ENCODE measurements around the gene LAYN.

LAYN gene

DNA sequence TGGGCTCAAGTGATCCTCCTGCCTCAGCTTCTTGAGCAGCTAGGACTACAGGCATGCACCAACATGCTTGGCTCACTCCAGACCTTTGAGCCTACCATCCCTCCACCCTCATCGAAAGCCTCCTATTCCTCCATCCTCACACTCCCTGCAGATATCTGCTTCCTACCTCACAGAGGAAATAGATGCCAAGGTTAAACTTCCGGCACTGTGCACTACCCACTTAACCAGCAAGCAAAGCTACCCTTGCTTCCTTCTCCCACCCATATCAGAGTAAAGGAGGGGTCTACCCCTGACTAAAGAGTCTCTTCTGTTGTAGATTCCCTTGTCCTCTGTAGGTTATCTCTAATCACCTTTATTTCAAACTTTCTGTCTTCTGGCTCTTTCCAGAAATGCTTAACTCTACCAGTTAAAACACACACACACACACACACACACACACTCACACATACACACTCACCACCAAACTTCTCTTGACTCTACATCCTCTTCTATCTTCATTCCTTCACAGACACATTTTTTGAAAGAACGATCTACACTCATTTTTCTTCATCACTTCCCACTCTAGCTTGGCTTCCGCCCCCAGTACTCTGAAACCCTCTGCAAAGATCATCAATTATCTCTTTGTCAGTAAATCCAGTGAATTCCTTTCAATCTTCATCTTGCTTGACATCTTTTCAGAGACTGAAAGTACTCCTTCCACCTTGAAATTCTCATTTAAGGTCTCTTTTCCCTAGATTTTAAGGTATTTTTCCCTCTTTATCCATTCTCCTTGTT is 50.9 kb downstream of the LAYN start:
- H3K27me3 ChIP-seq (ENCODE audit: insufficient read depth, low read depth) = no peaks in the 10 kb centered on the region
- no peak for TF ChIP-seq CTCF (conservative IDR thresholded peaks at IDR 0.05; ENCODE audit: low read depth, low read length)
- no peak overlapping the region for H3K4me3 ChIP-seq (IDR thresholded peaks at IDR 0.05; ENCODE audit: insufficient read depth, low read depth, low read length)
- no peak overlapping the region for H3K4me2 ChIP-seq
- no peak overlapping the region for H2AFZ ChIP-seq (ENCODE audit: low read depth)
- H3K36me3 ChIP-seq (ENCODE audit: insufficient read depth) = no peaks in the 10 kb centered on the region
- H3K4me1 ChIP-seq (ENCODE audit: low read depth, poor library complexity, severe bottlenecking) = no peaks in the 10 kb centered on the region
- no peak overlapping the region for H3K9ac ChIP-seq
- H3K79me2 ChIP-seq (ENCODE audit: insufficient read depth, low read depth) = no peaks in the 10 kb centered on the region
- H4K20me1 ChIP-seq (ENCODE audit: insufficient read depth) = no peaks in the 10 kb centered on the region
- no peak overlapping the region for H3K27ac ChIP-seq

GRCh38 chr11:111592491-111592890 is 52.0 kb downstream of the LAYN start:
- H4K20me1 ChIP-seq (ENCODE audit: insufficient read depth) = no peaks in the 10 kb centered on the region
- H3K79me2 ChIP-seq (ENCODE audit: insufficient read depth, low read depth) = no peaks in the 10 kb centered on the region
- H3K4me1 ChIP-seq (ENCODE audit: low read depth, poor library complexity, severe bottlenecking) = no peaks in the 10 kb centered on the region
- no peaks in the 10 kb centered on the region for H3K27me3 ChIP-seq (ENCODE audit: insufficient read depth, low read depth)
- H3K9ac ChIP-seq = no peak overlapping the region
- no peak overlapping the region for H3K27ac ChIP-seq
- H3K4me2 ChIP-seq = no peak overlapping the region
- H2AFZ ChIP-seq (ENCODE audit: low read depth) = no peak overlapping the region
- H3K4me3 ChIP-seq (IDR thresholded peaks at IDR 0.05; ENCODE audit: insufficient read depth, low read depth, low read length) = no peak overlapping the region
- TF ChIP-seq CTCF (conservative IDR thresholded peaks at IDR 0.05; ENCODE audit: low read depth, low read length) = no peak
- no peaks in the 10 kb centered on the region for H3K36me3 ChIP-seq (ENCODE audit: insufficient read depth)

DNA sequence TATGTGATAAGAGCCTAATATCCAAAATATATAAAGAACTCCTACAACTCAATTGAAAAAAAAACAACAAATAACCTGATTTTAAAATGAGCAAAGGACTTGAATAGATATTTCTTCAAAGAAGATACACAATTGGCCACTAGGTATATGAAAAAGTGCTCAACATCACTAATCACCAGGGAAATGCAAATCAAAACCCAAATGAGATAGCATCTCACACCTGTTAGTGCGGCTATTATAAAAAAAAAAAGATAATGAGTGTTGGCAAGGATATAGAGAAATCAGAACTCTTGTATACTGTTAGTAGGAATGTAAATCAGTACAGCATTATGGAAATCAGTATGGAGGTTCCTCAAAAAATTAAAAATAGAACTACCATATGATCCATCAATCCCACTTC is 55.8 kb downstream of the LAYN start:
- Histone ChIP-seq H3K36me3 (ENCODE audit: insufficient read depth) (no peaks in the 10 kb centered on the region), H3K79me2 (ENCODE audit: insufficient read depth, low read depth) (no peaks in the 10 kb centered on the region), H3K9ac (no peak overlapping the region), H3K27me3 (ENCODE audit: insufficient read depth, low read depth) (no peaks in the 10 kb centered on the region), H4K20me1 (ENCODE audit: insufficient read depth) (no peaks in the 10 kb centered on the region), H3K4me2 (no peak overlapping the region), H3K4me3 (IDR thresholded peaks at IDR 0.05; ENCODE audit: insufficient read depth, low read depth, low read length) (no peak overlapping the region), H3K27ac (no peak overlapping the region), H2AFZ (ENCODE audit: low read depth) (no peak overlapping the region), H3K4me1 (ENCODE audit: low read depth, poor library complexity, severe bottlenecking) (peaks cover 3% of the 10 kb centered on the region)
- no peak for TF ChIP-seq CTCF (conservative IDR thresholded peaks at IDR 0.05; ENCODE audit: low read depth, low read length)

- H3K4me1 ChIP-seq (ENCODE audit: low read depth, poor library complexity, severe bottlenecking) = peaks cover 7% of the 10 kb centered on the region
- H3K27ac ChIP-seq = no peak overlapping the region
- no peak overlapping the region for H3K4me3 ChIP-seq (IDR thresholded peaks at IDR 0.05; ENCODE audit: insufficient read depth, low read depth, low read length)
- no peak overlapping the region for H2AFZ ChIP-seq (ENCODE audit: low read depth)
- peaks cover under 1% of the 10 kb centered on the region; the same call in 1 of the 2 replicates for H3K79me2 ChIP-seq (ENCODE audit: insufficient read depth, low read depth)
- no peaks in the 10 kb centered on the region for H4K20me1 ChIP-seq (ENCODE audit: insufficient read depth)
- H3K36me3 ChIP-seq (ENCODE audit: insufficient read depth) = no peaks in the 10 kb centered on the region
- H3K27me3 ChIP-seq (ENCODE audit: insufficient read depth, low read depth) = no peaks in the 10 kb centered on the region
- no peak overlapping the region for H3K4me2 ChIP-seq
- no peak for TF ChIP-seq CTCF (conservative IDR thresholded peaks at IDR 0.05; ENCODE audit: low read depth, low read length)
- no peak overlapping the region for H3K9ac ChIP-seq
These were observed 57.6 kb downstream of the LAYN start for GRCh38 chr11:111598148-111598547.

Data from KMS-11 (cell line).